GM12891 (cell line): ENCODE results near the gene HMGN4.

Experiments used
- POLR2A ChIP-seq: IDR thresholded peaks from 2 replicates; pipeline ENCODE4 v1.6.1; 2011; ENCODE audit warnings: low read depth, low read length, control low read depth
- POLR2AphosphoS5 ChIP-seq: IDR thresholded peaks from 2 replicates; pipeline ENCODE4 v1.6.1; 2011; ENCODE audit warnings: low read depth, low read length, control low read depth

DNA sequence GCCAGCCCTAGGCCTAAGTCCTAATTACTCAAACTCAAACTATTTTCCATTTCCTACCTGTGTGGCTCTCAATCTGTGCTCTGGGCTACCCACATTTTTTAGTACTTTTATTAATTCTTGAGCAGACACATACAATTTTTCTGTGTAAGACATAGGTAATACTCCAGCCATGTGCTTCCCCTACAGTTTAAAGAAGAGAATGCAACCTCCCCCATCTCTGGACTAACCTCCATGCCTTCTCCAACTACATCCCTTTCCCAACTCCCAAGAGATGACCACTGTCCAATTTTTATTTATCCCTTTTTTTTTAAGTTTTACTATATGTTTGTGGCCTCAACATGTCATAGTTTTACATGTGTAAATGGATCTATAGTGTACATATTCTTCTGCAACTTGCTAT is 5.8 kb downstream of the HMGN4 start:
- TF ChIP-seq POLR2A = no peak
- TF ChIP-seq POLR2AphosphoS5 = no peak
